Endothelial cell of umbilical vein (primary cell): ENCODE measurements around the gene PRXL2B. TPM values are rescaled to one million over a fixed set of nuclear protein-coding genes. Genes with fewer than 3 reads are reported as not detected.

ENCODE experiments used
- BruUV-seq: library from RNA; stranded (reverse); fragments of 400-500 nt; replicated peaks from 2 replicates; lab custom pipeline; 2021; lab: Mats Ljungman, UMichigan
- CTCF ChIA-PET: fragments of 300-600, 350-600 bp; sonication (Branson Sonifier 250); formaldehyde crosslinking; loops from one replicate; lab custom pipeline; 2021; ENCODE audit warnings: antibody characterized with exemption, inconsistent platforms; lab: Charles Lee
- POLR2A ChIA-PET: fragments of 300-600, 350-600 bp; sonication (Branson Sonifier 250); formaldehyde crosslinking; loops from one replicate; lab custom pipeline; 2021; ENCODE audit warnings: antibody characterized with exemption, inconsistent platforms; lab: Charles Lee
- DNase-seq: peaks from one replicate; pipeline ENCODE4 v3.0.0-alpha.2; 2011; ENCODE audit warnings: low read depth, low spot score
- FAIRE-seq: peaks from 2 replicates; lab custom pipeline; 2011; peaks lifted over from hg19 to GRCh38; lab: Jason Lieb, UNC
- H2AFZ ChIP-seq: 2 replicates; pipeline ENCODE4 v1.6.0; 2012; ENCODE audit warnings: low read depth, low read length, control low read depth, inconsistent platforms
- H3K27ac ChIP-seq: 2 replicates; pipeline ENCODE4 v1.5.1; 2011; ENCODE audit warnings: low read depth, mild to moderate bottlenecking, control low read depth, low read length, moderate library complexity; ENCODE audit not compliant: insufficient read depth
- H3K27me3 ChIP-seq, 2 experiments: 2 replicates each; pipeline versions ENCODE4 v1.6.0 to v1.6.1; 2011; ENCODE audit warnings: low read length in 2 of 2, mixed read lengths in 1 of 2; ENCODE audit not compliant: control insufficient read depth in 2 of 2, insufficient read depth in 2 of 2
- H3K36me3 ChIP-seq, 2 experiments: 2 replicates in 1 of 2; 3 replicates in 1 of 2; pipeline ENCODE4 v1.5.1; 2011; ENCODE audit warnings: low read length in 2 of 2, mild to moderate bottlenecking in 1 of 2, moderate library complexity in 1 of 2; ENCODE audit not compliant: control insufficient read depth in 2 of 2, insufficient read depth in 2 of 2; ENCODE audit errors: extremely low read depth in 1 of 2
- H3K4me1 ChIP-seq: 3 replicates; pipeline ENCODE4 v1.5.1; 2011; ENCODE audit warnings: mild to moderate bottlenecking, low read length; ENCODE audit not compliant: control insufficient read depth, insufficient read depth; ENCODE audit errors: extremely low read depth
- H3K4me2 ChIP-seq: 2 replicates; pipeline ENCODE4 v1.6.1; 2011; ENCODE audit warnings: low read length, control low read depth, mixed read lengths; ENCODE audit not compliant: insufficient read depth
- H3K4me3 ChIP-seq, 3 experiments: fragments of 200-600 bp in 1 of 3; sonication (generic), shearing (Covaris generic) in 1 of 3; replicated peaks in 1 of 3; 2 replicates each; pipeline ENCODE4 v1.5.1; 2011 to 2016; ENCODE audit warnings: control low read depth in 3 of 3, low read length in 3 of 3, mild to moderate bottlenecking in 2 of 3, inconsistent platforms in 1 of 3, low read depth in 1 of 3, moderate library complexity in 1 of 3; ENCODE audit not compliant: insufficient read depth in 1 of 3
- H3K79me2 ChIP-seq: 2 replicates; pipeline ENCODE4 v1.6.0; 2012; ENCODE audit warnings: low read length, inconsistent platforms; ENCODE audit not compliant: control insufficient read depth, insufficient read depth
- H3K9ac ChIP-seq: replicated peaks from 2 replicates; pipeline ENCODE3; 2011; ENCODE audit warnings: low read length, control low read depth; ENCODE audit not compliant: insufficient read depth; ENCODE audit errors: extremely low read depth
- H3K9me1 ChIP-seq: replicated peaks from 3 replicates; pipeline ENCODE4 v1.6.0; 2011; ENCODE audit warnings: mild to moderate bottlenecking, low read length; ENCODE audit not compliant: control insufficient read depth, insufficient read depth; ENCODE audit errors: extremely low read depth
- H3K9me3 ChIP-seq: replicated peaks from 2 replicates; pipeline ENCODE4 v1.5.1; 2012; ENCODE audit warnings: low read length, inconsistent platforms; ENCODE audit not compliant: control insufficient read depth, insufficient read depth
- H4K20me1 ChIP-seq: replicated peaks from 2 replicates; pipeline ENCODE3; 2011; ENCODE audit warnings: mild to moderate bottlenecking, low read length; ENCODE audit not compliant: control insufficient read depth, insufficient read depth; ENCODE audit errors: extremely low read depth
- CTCF ChIP-seq, 2 donors: IDR thresholded peaks; 1 replicate in 1 of 2; 2 replicates in 1 of 2; pipeline ENCODE4 v1.5.1; 2011; ENCODE audit warnings: low read length in 2 of 2, mild to moderate bottlenecking in 2 of 2, moderate library complexity in 2 of 2, control low read depth in 1 of 2, inconsistent platforms in 1 of 2, low read depth in 1 of 2; ENCODE audit not compliant: insufficient read depth in 1 of 2; ENCODE audit errors: extremely low read depth in 1 of 2
- EZH2 ChIP-seq: IDR thresholded peaks from 2 replicates; pipeline ENCODE4 v1.6.1; 2012; ENCODE audit warnings: borderline replicate concordance, low read depth, mild to moderate bottlenecking, moderate library complexity, low read length, inconsistent platforms; ENCODE audit not compliant: severe bottlenecking
- FOS ChIP-seq: IDR thresholded peaks from 2 replicates; pipeline ENCODE4 v1.6.1; 2011; ENCODE audit warnings: mild to moderate bottlenecking, low read length, moderate library complexity, borderline replicate concordance; ENCODE audit not compliant: insufficient read depth
- GATA2 ChIP-seq: IDR thresholded peaks from 2 replicates; pipeline ENCODE4 v1.7.0; 2011; ENCODE audit warnings: low read depth, mild to moderate bottlenecking, moderate library complexity, mixed read lengths, low read length; ENCODE audit not compliant: insufficient read length, insufficient read depth
- JUN ChIP-seq: IDR thresholded peaks from 2 replicates; pipeline ENCODE4 v1.6.1; 2011; ENCODE audit warnings: borderline replicate concordance, low read depth; ENCODE audit not compliant: insufficient read length, insufficient read depth
- MYC ChIP-seq: IDR thresholded peaks from one replicate; pipeline ENCODE4 v1.6.1; 2011; ENCODE audit warnings: mild to moderate bottlenecking, low read depth, low read length
- POLR2A ChIP-seq: IDR thresholded peaks from 2 replicates; pipeline ENCODE4 v1.6.1; 2012; ENCODE audit warnings: low read depth, mild to moderate bottlenecking, control low read depth, low read length
- POLR2AphosphoS5 ChIP-seq: IDR thresholded peaks from 2 replicates; pipeline ENCODE4 v1.6.1; 2012; ENCODE audit warnings: low read depth, mild to moderate bottlenecking, control low read depth, low read length, moderate library complexity; ENCODE audit not compliant: insufficient read depth
- dilution Hi-C: fragments of 300-500 bp; cut with MboI; formaldehyde crosslinking; loops from one replicate; pipeline ENCODE4 v1.15.0; 2019; ENCODE audit warnings: low sequenced_read_pairs; ENCODE audit not compliant: extremely low pct_ligation_motif_present
- intact Hi-C: fragments of 100-400 bp; cut with micrococcal nuclease; formaldehyde crosslinking; loops from one replicate; pipeline ENCODE4 v1.10.0; 2022
- polyA plus RNA-seq, 4 experiments: library from polyadenylated mRNA; depleted of rRNA in 3 of 4; stranded (reverse) in 3 of 4; unstranded in 1 of 4; fragments of >200 nt; gene quantifications; 2 replicates each; pipeline versions ENCODE4 v1.2.1 to v1.2.3, GENCODE V29; 2011 to 2012; ENCODE audit warnings: missing spikeins in 1 of 4
- total RNA-seq: library from RNA; stranded (reverse); gene quantifications from 2 replicates; pipeline ENCODE4 v1.2.3, GENCODE V29; 2021
- TF ChIP-seq, protein P1 (sequence below): IDR thresholded peaks from 2 replicates; pipeline ENCODE4 v1.6.1; 2011; ENCODE audit not compliant: insufficient read depth, insufficient read length

Gene PRXL2B
- total and polyA plus RNA-seq, 2 donors (not counting 3 experiments of a cell fraction or from before 2014, with no cell fraction given), result 29.6 to 55.8 TPM

GRCh38 chr1:2601721-2602303 lies 15.2 kb downstream of the PRXL2B start:
- Histone ChIP-seq H3K36me3 (no peaks in the 10 kb centered on the region), H4K20me1 (no peaks in the 10 kb centered on the region), H2AFZ (no peak overlapping the region), H3K4me2 (no peak overlapping the region), H3K9me1 (no peaks in the 10 kb centered on the region), H3K27me3 (no peaks in the 10 kb centered on the region), H3K9ac (no peak overlapping the region), H3K4me3 (no peak overlapping the region), H3K9me3 (no peaks in the 10 kb centered on the region), H3K4me1 (no peaks in the 10 kb centered on the region), H3K27ac (no peak overlapping the region), H3K79me2 (no peaks in the 10 kb centered on the region)
- ChIA-PET POLR2A (no interaction called here), CTCF (no interaction called here)
- no peak for DNase-seq
- no TSS peak for BruUV-seq
- dilution Hi-C loops, result no loop called here
- no peak for TF ChIP-seq POLR2AphosphoS5
- no peak for TF ChIP-seq FOS
- no peak for TF ChIP-seq MYC
- TF ChIP-seq, protein P1, sequence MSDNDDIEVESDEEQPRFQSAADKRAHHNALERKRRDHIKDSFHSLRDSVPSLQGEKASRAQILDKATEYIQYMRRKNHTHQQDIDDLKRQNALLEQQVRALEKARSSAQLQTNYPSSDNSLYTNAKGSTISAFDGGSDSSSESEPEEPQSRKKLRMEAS, result no peak
- no peak for TF ChIP-seq POLR2A
- TF ChIP-seq EZH2, result no peak
- TF ChIP-seq JUN, result no peak
- TF ChIP-seq CTCF (IDR thresholded peaks at IDR 0.05; ENCODE audit: extremely low read depth in 1 of 2, insufficient read depth in 1 of 2, low read depth in 1 of 2, low read length in 2 of 2), result no peak
- TF ChIP-seq GATA2, result no peak
- intact Hi-C loops, result no loop called here
- FAIRE-seq, result no peak
